HG02759 (cell line): ENCODE data around the gene USP32.

ENCODE experiments used
- ATAC-seq: cut with Tn5 transposase; IDR thresholded peaks from one replicate; pipeline ENCODE4 v1.9.1; 2021; ENCODE audit warnings: mild to moderate bottlenecking, moderate library complexity; ENCODE audit not compliant: unreplicated experiment

Gene USP32

DNA sequence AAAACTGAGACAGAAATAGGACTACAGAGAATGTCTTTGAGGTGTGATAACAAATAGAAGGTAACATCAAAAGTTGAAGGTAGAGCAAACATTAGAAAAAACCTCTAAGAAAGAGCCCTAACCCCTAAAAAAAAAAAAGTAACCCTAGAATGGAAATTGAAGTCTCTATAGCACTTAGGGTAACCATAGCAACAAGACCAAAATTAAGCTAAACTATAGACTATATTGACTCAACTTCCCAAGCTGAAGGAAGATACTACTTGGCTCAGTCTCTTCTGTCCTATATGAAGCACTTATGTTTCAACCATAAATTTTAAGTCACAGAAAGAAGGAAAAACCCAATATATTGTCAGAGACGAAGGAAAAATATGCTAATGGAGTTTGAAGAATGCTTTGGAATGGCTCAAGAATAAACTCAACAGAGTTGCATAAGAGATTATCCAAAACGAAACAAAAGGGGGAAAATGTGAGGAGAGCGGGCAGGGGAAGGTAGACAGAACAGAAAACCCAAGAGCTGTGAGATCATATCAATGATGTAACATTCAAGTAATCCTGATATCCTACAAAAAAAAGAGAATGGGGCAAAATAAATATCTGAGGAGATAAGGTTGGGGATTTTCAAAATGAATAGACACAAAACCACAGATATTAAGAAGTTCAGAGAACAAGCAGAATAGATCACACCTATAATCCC is 88.4 kb downstream of the USP32 start:
- ATAC-seq = no peak

DNA sequence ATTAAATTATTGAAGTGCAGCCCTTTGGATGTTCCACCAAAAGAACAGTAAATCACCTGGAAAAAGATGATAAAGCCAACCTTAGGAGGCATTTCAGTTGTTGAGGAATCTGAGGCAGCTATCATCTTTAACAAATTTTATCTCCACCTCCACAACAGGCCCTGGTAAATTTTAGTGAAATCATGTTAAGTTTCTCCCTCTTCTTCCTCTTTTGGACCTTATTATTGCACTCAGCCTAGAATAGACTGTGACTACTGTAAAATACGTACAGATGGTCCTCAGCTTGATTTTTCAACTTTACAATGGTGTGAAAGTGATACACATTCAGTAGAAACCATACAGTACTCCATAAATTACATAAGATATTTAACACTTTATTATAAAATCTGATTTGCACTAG is 90.3 kb downstream of the USP32 start:
- ATAC-seq = no peak

- ATAC-seq = no peak
Observed at GRCh38 chr17:60300949-60301348, 91.0 kb downstream of the USP32 start.

DNA sequence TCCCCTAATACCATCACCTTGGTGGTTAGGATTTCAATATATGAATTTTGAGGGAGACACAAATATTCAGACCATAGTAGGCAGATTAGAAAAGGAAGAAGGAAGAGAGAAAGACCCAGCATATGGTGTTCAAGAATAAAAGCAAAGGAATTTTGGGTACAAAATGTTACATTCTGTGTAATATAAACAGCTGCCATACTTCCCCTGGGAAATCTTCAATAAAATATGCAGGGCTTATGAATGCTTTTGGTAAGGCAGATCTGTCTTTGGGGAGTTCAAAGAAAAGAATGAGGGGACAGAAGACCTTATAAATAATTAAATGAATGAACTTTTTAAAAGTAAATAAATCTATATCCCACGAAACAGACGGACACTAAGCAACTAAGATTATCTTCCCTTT is 91.9 kb downstream of the USP32 start:
- ATAC-seq = no peak

DNA sequence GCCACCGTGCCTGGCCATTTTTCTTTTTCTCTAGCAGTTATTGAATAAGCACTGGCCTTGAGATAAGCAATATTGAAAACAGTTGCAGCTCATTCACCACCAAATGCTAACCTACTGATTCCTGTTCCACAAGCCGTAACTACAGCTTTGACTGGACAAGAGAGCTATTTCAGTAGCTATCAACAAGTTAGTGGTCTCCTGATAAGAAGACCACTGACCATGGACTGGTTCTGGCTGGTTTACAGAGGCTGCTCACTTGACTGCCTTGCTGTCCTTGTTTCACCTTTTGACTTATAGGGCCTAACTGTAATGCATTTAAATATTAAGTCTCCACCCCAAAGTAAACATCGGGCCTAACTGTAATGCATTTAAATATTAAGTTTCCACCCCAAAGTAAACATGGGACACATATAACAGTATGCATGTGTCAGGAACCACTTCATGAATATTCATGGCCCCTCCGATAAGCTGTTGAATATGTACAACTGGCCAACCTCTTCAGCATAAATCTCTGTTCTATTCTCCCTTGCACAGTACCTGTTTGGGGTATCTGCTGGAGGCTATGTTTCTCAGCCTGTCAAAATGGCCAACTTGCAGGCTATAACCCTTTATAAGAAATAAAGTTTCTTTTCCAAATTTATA is 94.1 kb downstream of the USP32 start:
- no peak for ATAC-seq

DNA sequence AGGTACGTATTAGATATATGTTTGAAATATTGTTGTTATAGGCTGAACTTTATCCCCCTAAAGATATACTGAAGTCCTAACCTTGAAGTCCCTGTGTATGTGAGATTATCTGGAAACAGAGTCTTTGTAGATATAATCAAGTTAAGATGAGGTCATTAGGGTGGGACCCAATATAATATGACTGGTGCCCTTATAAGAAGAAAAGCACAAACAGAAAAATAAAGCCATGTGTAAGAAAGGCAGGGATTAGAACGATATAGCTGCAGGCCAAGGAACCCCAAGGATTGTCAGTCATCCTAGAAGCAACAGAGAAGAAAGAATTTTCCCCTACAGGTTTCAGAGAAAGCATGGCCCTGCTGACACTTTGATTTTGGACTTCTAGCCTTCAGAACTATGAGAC is 95.8 kb downstream of the USP32 start:
- no peak for ATAC-seq

- ATAC-seq = no peak
Observed at GRCh38 chr17:60293580-60294335, 98.2 kb downstream of the USP32 start.

- no peak for ATAC-seq
Observed at GRCh38 chr17:60292697-60293096, 99.2 kb downstream of the USP32 start.

GRCh38 chr17:60284709-60285108 is 107.2 kb downstream of the USP32 start:
- ATAC-seq = no peak

GRCh38 chr17:60283816-60284215 is 108.1 kb downstream of the USP32 start:
- ATAC-seq = no peak

DNA sequence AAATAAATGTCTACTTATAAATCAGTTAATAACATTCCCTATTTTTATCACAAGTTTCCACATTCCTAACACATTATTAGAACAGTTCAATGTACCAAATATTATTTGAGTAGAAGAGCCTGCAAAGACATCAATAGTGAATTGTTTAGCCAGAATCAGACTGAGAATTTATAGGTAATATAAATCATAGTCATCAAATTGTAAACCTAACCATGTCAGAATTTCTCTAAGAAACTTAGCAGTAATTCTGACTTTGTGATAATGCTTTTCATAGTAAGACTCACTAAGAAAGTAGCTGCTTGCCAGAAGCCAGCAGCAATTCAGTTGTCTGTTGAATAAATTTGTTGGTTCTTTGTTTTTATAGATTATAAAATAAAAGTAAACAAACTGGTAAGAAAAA is 111.3 kb downstream of the USP32 start:
- ATAC-seq = no peak

GRCh38 chr17:60278237-60278636 is 113.7 kb downstream of the USP32 start:
- no peak for ATAC-seq

GRCh38 chr17:60277258-60277657 is 114.7 kb downstream of the USP32 start:
- no peak for ATAC-seq

DNA sequence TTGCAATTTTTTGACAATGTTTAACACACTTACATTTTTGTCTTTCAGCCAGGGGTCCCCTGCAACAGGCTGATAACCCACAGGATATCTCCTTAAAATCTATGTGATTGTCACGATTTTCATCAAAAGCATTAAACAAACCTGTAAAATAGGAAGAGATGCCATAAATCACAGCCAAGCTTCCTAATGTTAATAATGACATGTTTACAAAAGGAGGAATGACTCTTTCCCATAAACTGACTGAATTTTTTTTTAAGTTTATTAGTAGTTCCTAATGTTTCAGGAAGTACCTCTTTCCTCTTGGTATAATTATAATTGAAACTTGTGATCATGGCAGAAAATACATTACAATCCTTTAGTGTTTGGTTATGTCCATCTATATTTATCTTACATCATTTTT is 122.5 kb downstream of the USP32 start:
- no peak for ATAC-seq

- ATAC-seq = no peak
Observed at GRCh38 chr17:60260540-60260939, 131.4 kb downstream of the USP32 start.

DNA sequence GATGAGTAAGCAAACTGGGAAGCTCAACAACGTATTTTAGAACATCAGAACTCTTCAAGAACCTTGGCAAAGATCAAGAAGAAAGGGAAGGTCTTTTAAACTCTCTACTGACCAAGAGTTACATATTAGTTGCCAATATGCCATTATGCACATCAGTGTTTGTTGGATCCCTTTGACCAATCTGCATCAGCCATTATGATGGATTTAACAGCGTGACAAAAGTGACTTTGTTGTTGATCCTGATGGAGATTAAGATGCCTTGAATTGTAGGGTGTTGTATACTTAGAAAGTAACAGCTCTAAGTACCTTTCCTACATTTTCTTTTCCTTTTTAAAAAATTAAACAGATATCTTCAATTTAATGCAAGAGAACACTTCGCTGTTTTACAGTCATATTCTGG is 133.6 kb downstream of the USP32 start:
- ATAC-seq = no peak

DNA sequence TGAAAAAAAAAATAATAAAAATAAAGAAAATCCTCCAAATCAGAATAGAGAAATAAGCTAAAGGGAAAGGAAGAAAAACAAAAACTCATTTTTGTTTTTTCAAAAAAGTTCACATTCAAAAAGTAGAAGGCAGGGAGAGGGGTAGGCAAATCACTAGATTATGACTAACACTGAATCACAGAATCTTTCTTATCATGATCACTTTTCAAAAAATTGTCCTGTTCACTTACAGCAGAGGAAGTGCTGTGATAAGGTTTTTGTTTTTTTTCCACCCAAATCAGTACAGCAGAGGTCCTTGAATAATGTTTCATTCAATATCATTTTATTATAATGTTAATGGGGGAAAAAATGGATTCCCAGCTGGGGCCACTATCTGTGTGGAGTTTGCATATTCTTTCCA is 135.8 kb downstream of the USP32 start:
- no peak for ATAC-seq

GRCh38 chr17:60253048-60253447 is 138.9 kb downstream of the USP32 start:
- no peak for ATAC-seq

- ATAC-seq = no peak
Observed at GRCh38 chr17:60252459-60252858, 139.5 kb downstream of the USP32 start.

DNA sequence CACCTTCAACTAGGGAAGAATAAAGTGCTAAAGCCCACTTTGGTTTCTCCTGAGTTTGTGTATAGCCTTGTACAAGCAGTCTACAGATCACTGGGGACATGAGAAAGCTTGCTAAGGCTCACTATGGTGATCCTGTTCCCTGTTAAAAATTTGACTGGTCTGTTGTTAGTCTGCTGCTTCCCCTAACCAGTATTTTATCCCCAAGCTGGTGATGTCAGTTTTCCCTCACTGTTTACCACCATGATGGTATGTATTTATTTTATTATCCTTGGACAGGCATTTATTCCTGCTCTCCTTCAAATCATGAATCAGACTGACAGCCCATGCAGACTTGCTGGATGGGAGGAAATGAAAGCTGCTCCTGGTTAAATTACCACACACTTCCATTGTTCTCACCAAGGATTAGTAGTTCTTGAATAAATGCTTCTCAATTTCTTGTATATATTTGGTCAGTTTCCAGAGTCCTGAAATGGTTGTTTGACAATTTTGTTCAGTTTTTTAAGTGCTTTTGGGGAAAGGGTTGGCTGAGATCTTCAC is 142.6 kb downstream of the USP32 start:
- ATAC-seq = no peak

DNA sequence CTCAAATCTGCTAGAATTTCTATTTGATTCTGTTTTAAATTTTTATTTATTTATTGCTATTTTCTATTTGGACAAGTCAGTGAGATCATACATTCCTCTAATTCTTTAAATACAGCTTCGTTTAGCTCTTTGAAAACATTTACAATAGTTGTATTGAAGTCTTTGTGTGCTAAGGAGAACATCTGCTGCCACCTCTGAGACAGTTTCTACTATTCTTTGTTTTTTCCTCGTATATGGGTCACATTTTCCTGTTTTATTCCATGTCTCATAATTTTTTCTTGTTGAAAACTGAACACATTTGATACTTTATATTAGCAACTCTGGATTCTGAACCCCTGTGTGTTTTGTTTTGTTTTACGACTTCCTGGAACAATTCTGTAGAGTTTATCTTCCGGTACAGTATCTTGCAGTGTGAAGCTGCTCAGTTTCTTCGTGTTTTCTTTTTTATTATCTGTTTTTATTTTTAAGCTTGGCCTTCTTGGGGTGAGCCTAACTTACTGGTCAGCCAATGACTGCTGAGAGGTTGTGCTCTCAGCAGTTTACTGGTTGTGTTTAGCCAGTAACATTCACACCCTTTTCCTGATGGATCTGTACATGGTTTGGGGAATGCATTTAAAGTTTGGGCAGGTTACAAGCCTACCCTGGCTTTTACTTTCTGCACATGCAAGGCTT is 143.2 kb downstream of the USP32 start:
- ATAC-seq = no peak
